Measurements from ENCODE around the gene OR2V2.
"Not testable (repeated sequence)": the region's sequence is repeated elsewhere in the genome, so short reads cannot be mapped to it uniquely, and the experiment has no call there.

DNA sequence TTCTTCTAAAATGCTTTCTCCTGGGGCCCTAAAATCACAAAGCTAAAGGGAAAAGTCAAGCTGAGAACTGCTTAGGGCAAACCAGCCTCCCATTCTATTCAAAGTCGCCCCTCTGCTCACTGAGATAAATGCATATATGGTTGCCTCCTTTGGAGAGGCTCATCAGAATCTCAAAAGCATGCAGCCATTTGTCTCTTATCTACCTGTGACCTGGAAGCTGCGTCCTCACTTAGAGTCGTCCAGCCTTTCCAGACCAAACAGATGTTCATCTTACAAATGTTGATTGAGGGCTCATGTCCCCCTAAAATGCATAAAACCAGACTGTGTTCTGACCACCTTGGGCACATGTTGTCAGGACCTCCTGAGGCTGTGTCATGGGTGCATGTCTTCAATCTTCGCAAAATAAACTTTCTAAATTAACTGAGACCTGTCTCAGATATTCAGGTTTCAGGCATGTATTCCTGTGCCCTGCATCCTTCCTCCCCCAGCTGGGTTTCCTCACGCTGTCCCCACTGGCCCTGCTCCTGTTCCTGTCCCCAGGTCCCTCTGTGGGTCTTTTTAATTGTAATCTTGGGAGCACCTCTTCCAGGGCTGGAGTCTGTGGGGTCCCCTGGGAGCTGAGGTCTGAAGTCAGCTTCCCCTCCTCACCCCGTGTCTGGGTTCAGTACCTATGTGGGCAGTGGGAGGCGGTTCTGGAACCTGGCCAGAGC is at the start of gene OR2V2:
- not testable (repeated sequence) for TF ChIP-seq POLR2AphosphoS5 (IDR thresholded peaks at IDR 0.05)
- TF ChIP-seq, protein P1, sequence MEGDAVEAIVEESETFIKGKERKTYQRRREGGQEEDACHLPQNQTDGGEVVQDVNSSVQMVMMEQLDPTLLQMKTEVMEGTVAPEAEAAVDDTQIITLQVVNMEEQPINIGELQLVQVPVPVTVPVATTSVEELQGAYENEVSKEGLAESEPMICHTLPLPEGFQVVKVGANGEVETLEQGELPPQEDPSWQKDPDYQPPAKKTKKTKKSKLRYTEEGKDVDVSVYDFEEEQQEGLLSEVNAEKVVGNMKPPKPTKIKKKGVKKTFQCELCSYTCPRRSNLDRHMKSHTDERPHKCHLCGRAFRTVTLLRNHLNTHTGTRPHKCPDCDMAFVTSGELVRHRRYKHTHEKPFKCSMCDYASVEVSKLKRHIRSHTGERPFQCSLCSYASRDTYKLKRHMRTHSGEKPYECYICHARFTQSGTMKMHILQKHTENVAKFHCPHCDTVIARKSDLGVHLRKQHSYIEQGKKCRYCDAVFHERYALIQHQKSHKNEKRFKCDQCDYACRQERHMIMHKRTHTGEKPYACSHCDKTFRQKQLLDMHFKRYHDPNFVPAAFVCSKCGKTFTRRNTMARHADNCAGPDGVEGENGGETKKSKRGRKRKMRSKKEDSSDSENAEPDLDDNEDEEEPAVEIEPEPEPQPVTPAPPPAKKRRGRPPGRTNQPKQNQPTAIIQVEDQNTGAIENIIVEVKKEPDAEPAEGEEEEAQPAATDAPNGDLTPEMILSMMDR (IDR thresholded peaks at IDR 0.05): not testable (repeated sequence)
